Measurements from ENCODE around the gene IL17C.
"Not testable (repeated sequence)": the region's sequence is repeated elsewhere in the genome, so short reads cannot be mapped to it uniquely, and the experiment has no call there.

The IL17C gene

GRCh38 chr16:88662843-88663606 is 24.7 kb downstream of the IL17C start, which contains the start of gene MVD:
MVD (minus strand) TSS chr16:88663091; CDS start chr16:88663080, 11 bp downstream.
- peak; percentile 81 for DNase-seq

- DNase-seq = peak; percentile 3
Measured at GRCh38 chr16:88665148-88665547, 26.8 kb downstream of the IL17C start.

- DNase-seq = no peak
Measured at GRCh38 chr16:88665570-88665969, 27.2 kb downstream of the IL17C start.

- no peak for DNase-seq
Measured at GRCh38 chr16:88667461-88667860, 29.1 kb downstream of the IL17C start.

GRCh38 chr16:88669493-88669892 is 31.1 kb downstream of the IL17C start:
- not testable (repeated sequence) for DNase-seq

- no peak for DNase-seq
Measured at GRCh38 chr16:88669980-88670379, 31.6 kb downstream of the IL17C start.

- no peak for DNase-seq
Measured at GRCh38 chr16:88671806-88672205, 33.4 kb downstream of the IL17C start.

- DNase-seq = peak; percentile 5
Measured at GRCh38 chr16:88672776-88673175, 34.4 kb downstream of the IL17C start.

GRCh38 chr16:88673716-88674379 is 35.5 kb downstream of the IL17C start:
- no peak for DNase-seq

- no peak for DNase-seq
Measured at GRCh38 chr16:88676502-88677242, 38.3 kb downstream of the IL17C start.

GRCh38 chr16:88677721-88678120 is 39.3 kb downstream of the IL17C start:
- DNase-seq = no peak

- DNase-seq = no peak
Measured at GRCh38 chr16:88678224-88678979, 40.0 kb downstream of the IL17C start.

- no peak for DNase-seq
Measured at GRCh38 chr16:88680554-88681083, 42.2 kb downstream of the IL17C start.

GRCh38 chr16:88681084-88681680 is 42.8 kb downstream of the IL17C start:
- DNase-seq = no peak

- DNase-seq = no peak
Measured at GRCh38 chr16:88681709-88682451, 43.5 kb downstream of the IL17C start.

- no peak for DNase-seq
Measured at GRCh38 chr16:88684569-88685155, 46.3 kb downstream of the IL17C start.

GRCh38 chr16:88685156-88686061 is 47.0 kb downstream of the IL17C start:
- no peak for DNase-seq

GRCh38 chr16:88686062-88686438 is 47.7 kb downstream of the IL17C start:
- no peak for DNase-seq

- peak; percentile 39 for DNase-seq
Measured at GRCh38 chr16:88686439-88687253, 48.3 kb downstream of the IL17C start, which contains the start of gene SNAI3. SNAI3 (minus strand) TSS chr16:88686507; CDS start chr16:88686406, 101 bp downstream.
